PFSK-1 (cell line): ENCODE results near the gene LINGO1.

ENCODE experiments used
- FOXP2 ChIP-seq: optimal IDR thresholded peaks from 2 replicates; pipeline ENCODE3; 2011; ENCODE audit warnings: borderline replicate concordance, control low read depth, inconsistent platforms; ENCODE audit not compliant: insufficient read depth; ENCODE audit errors: extremely low read length, extremely low read depth
- POLR2AphosphoS5 ChIP-seq: IDR thresholded peaks from 2 replicates; pipeline ENCODE4 v1.6.1; 2012; ENCODE audit warnings: low read depth, mild to moderate bottlenecking, control low read depth, low read length, moderate library complexity
- SIN3A ChIP-seq: IDR thresholded peaks from 2 replicates; pipeline ENCODE4 v1.6.1; 2012; ENCODE audit warnings: mild to moderate bottlenecking, low read length, moderate library complexity, borderline replicate concordance; ENCODE audit not compliant: insufficient read depth
- TAF1 ChIP-seq: IDR thresholded peaks from 2 replicates; pipeline ENCODE4 v1.6.1; 2012; ENCODE audit warnings: low read length, control low read depth, borderline replicate concordance; ENCODE audit not compliant: insufficient read depth
- TF ChIP-seq, protein P1 (sequence below), 2 experiments: IDR thresholded peaks; 2 replicates each; pipeline versions ENCODE4 v1.6.1 to v1.8.0; 2011 to 2012; ENCODE audit warnings: low read depth in 2 of 2, low read length in 2 of 2, control low read depth in 1 of 2, inconsistent platforms in 1 of 2, mild to moderate bottlenecking in 1 of 2, moderate library complexity in 1 of 2; ENCODE audit not compliant: insufficient read depth in 1 of 2

The LINGO1 gene

DNA sequence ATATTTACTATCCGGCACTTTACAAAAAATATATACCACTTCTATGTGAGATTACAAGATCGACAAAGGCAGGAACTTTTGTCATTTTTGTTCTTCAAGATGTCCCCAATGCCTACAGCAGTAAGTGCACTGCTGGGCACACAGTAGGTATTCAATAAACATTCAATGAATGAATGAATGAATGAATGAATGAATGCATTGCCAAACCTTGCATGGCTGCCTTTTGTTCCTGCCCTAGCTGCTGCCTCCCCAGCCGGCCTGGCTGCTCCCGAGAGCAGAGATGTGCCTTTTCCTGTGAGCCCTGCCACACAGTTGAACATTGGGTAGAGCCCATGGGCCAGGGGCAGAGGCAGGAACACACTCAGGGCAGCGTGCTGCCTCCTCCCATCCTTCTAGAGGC is 37.5 kb downstream of the LINGO1 start:
- no peak for TF ChIP-seq TAF1
- no peak for TF ChIP-seq POLR2AphosphoS5
- no peak for TF ChIP-seq FOXP2
- no peak for TF ChIP-seq SIN3A

DNA sequence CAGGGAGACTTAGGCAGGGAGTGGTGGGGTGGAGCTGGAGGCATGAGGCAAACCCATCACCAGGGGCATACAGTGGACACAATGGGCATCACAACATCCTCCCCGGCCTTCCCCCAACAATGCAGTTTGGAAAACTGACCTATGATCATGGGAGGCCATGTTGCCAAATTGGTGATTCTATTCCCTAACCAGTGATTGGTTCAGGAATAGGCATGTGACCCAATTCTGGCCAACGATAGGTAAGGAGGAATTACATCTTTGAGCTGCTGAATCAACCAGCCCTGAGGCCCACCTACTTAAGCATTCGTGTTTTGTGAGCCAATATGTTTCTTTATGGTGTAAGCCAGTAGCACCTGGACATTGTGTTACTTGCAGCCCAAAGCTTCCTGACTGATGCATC is 40.0 kb downstream of the LINGO1 start:
- TF ChIP-seq, protein P1, sequence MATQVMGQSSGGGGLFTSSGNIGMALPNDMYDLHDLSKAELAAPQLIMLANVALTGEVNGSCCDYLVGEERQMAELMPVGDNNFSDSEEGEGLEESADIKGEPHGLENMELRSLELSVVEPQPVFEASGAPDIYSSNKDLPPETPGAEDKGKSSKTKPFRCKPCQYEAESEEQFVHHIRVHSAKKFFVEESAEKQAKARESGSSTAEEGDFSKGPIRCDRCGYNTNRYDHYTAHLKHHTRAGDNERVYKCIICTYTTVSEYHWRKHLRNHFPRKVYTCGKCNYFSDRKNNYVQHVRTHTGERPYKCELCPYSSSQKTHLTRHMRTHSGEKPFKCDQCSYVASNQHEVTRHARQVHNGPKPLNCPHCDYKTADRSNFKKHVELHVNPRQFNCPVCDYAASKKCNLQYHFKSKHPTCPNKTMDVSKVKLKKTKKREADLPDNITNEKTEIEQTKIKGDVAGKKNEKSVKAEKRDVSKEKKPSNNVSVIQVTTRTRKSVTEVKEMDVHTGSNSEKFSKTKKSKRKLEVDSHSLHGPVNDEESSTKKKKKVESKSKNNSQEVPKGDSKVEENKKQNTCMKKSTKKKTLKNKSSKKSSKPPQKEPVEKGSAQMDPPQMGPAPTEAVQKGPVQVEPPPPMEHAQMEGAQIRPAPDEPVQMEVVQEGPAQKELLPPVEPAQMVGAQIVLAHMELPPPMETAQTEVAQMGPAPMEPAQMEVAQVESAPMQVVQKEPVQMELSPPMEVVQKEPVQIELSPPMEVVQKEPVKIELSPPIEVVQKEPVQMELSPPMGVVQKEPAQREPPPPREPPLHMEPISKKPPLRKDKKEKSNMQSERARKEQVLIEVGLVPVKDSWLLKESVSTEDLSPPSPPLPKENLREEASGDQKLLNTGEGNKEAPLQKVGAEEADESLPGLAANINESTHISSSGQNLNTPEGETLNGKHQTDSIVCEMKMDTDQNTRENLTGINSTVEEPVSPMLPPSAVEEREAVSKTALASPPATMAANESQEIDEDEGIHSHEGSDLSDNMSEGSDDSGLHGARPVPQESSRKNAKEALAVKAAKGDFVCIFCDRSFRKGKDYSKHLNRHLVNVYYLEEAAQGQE (IDR thresholded peaks at IDR 0.05; ENCODE audit: insufficient read depth in 1 of 2, low read depth in 2 of 2, low read length in 2 of 2): no peak
- no peak for TF ChIP-seq FOXP2
- no peak for TF ChIP-seq POLR2AphosphoS5
- no peak for TF ChIP-seq TAF1
- no peak for TF ChIP-seq SIN3A

DNA sequence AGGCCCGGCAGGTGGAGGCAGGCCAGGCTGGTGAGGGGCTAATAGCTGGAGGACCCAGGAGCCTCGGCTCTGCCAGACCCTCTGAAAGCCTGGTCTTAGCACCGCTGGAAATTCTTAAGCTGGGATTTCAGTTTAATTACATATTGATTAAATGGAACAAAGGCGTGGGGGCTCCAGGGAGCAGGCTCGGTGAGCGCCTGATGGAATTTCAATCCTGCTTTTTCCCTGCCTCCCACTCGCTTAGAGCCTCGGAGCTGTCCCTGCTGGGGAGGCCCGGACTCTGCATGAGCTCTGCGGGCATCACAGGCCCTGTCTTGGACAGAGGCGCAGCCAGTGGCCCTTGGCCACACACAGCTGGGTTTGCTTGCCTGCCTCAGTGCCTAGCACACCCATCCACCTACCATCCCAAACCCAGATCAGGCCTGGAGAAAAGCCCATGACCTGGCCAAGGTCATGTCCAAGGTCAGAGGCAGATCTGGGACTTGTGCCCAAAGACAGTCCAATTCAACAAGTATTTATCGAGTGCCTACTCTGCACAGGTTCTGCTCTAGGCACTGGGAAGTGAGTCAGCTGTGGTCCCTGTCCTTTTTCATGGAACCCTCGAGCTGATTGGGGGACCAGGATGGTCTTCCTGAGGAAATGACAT is 40.6 kb downstream of the LINGO1 start:
- TF ChIP-seq SIN3A: no peak
- TF ChIP-seq, protein P1 (IDR thresholded peaks at IDR 0.05; ENCODE audit: insufficient read depth in 1 of 2, low read depth in 2 of 2, low read length in 2 of 2): no peak
- no peak for TF ChIP-seq TAF1
- TF ChIP-seq FOXP2: no peak
- TF ChIP-seq POLR2AphosphoS5: no peak

DNA sequence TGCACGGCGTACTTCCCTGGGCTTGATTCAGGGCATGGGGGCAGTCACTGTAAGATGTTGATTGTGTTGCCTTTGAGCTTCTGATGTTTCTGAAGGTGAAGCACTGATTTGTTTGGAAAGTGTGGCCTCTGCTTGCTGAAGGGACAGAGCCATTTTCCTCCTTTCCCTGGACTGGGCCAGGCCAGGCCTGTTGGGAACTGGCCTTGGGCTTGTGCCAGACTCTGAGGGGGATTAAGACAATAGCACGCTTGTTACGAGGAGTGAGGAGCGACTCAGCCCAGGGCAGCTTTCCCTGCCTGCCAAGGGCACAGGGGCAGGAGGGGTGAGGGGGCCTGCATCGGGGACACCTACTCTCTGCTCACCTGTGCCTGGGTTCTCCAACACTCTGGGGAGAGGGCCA is 42.9 kb downstream of the LINGO1 start:
- TF ChIP-seq FOXP2 (no peak), SIN3A (no peak), POLR2AphosphoS5 (no peak), TAF1 (no peak)
- TF ChIP-seq, protein P1 (IDR thresholded peaks at IDR 0.05; ENCODE audit: insufficient read depth in 1 of 2, low read depth in 2 of 2, low read length in 2 of 2): no peak

DNA sequence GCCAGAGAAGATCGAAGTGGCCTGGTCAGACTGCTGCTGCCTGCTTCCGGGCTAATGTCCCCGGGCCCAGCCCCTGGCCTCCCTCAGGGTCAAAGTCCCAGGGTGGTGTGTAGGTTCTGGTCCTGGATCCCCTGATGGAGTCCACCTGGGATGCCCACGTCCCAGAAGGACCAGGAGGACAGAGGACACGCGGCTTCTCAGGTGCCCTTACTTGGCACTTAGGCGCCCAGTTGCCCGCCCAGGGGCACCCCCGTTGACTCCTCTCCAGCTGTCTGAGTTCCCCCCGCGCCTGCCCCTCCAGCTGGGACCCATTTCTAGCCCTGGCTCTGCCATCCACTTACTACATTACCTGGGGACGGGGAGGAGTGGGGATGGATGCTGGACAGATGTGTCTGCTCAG is 44.6 kb downstream of the LINGO1 start:
- TF ChIP-seq, protein P1 (IDR thresholded peaks at IDR 0.05; ENCODE audit: insufficient read depth in 1 of 2, low read depth in 2 of 2, low read length in 2 of 2): no peak
- TF ChIP-seq POLR2AphosphoS5: no peak
- TF ChIP-seq FOXP2: no peak
- TF ChIP-seq TAF1: no peak
- no peak for TF ChIP-seq SIN3A
